DMS 273 treated with DMSO at 0.1 percent for 48 hours (cell line): ENCODE results near the gene KRT86.
"Not testable (repeated sequence)": the region's sequence is repeated elsewhere in the genome, so short reads cannot be mapped to it uniquely, and the experiment has no call there.

ENCODE experiments used
- DNase-seq: peaks from one replicate; lab custom pipeline; 2025; lab: John Stamatoyannopoulos, UW

Gene KRT86

GRCh38 chr12:52238916-52239646 is 35.4 kb upstream of the KRT86 start:
- DNase-seq: no peak

GRCh38 chr12:52239767-52240166 is 34.7 kb upstream of the KRT86 start:
- DNase-seq: no peak

- not testable (repeated sequence) for DNase-seq
Observed at GRCh38 chr12:52240247-52240646, 34.2 kb upstream of the KRT86 start.

- no peak for DNase-seq
Observed at GRCh38 chr12:52241205-52241842, 33.1 kb upstream of the KRT86 start.

- DNase-seq: no peak
Observed at GRCh38 chr12:52242442-52243258, 31.8 kb upstream of the KRT86 start.

GRCh38 chr12:52243259-52243855 is 31.1 kb upstream of the KRT86 start:
- DNase-seq: no peak

- no peak for DNase-seq
Observed at GRCh38 chr12:52243856-52244614, 30.4 kb upstream of the KRT86 start.

GRCh38 chr12:52244615-52244994 is 29.8 kb upstream of the KRT86 start:
- DNase-seq: no peak

GRCh38 chr12:52245259-52245961 is 29.0 kb upstream of the KRT86 start:
- no peak for DNase-seq

GRCh38 chr12:52245962-52246569 is 28.4 kb upstream of the KRT86 start:
- no peak for DNase-seq

GRCh38 chr12:52246720-52247621 is 27.5 kb upstream of the KRT86 start:
- peak; percentile 8 for DNase-seq

- no peak for DNase-seq
Observed at GRCh38 chr12:52247622-52248540, 26.6 kb upstream of the KRT86 start.

GRCh38 chr12:52248541-52249461 is 25.6 kb upstream of the KRT86 start:
- DNase-seq: no peak

- no peak for DNase-seq
Observed at GRCh38 chr12:52249511-52250047, 24.9 kb upstream of the KRT86 start.

- no peak for DNase-seq
Observed at GRCh38 chr12:52250048-52250990, 24.1 kb upstream of the KRT86 start.
